ENCODE measurements around the gene AXIN1. TPM values are rescaled to one million over a fixed set of nuclear protein-coding genes. Genes with fewer than 3 reads are reported as not detected.
"Not testable (repeated sequence)": the region's sequence is repeated elsewhere in the genome, so short reads cannot be mapped to it uniquely, and the experiment has no call there.

AXIN1 gene
- total and polyA plus RNA-seq, 9 donors = 3.7 to 27.2 (median 23.0) TPM

DNA sequence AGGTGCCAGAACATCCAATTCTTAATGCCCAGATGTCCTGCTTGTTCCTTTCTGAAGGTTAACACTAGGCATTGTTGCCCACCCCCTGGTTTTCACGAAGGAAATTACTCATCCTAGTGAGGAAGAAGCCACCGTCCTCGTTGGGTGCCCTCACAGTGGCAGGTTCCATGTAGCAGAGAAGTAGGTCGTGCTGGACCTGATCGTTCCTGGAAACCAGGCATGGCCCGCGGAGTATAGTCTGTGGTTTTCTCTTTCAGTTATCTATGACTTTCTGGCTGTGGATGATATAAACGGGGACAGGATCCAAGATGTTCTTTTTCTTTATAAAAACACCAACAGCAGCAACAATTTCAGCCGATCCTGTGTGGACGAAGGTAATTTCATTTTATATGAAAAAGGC, 93.3 kb downstream of the AXIN1 start:
- TF ChIP-seq, protein P1, sequence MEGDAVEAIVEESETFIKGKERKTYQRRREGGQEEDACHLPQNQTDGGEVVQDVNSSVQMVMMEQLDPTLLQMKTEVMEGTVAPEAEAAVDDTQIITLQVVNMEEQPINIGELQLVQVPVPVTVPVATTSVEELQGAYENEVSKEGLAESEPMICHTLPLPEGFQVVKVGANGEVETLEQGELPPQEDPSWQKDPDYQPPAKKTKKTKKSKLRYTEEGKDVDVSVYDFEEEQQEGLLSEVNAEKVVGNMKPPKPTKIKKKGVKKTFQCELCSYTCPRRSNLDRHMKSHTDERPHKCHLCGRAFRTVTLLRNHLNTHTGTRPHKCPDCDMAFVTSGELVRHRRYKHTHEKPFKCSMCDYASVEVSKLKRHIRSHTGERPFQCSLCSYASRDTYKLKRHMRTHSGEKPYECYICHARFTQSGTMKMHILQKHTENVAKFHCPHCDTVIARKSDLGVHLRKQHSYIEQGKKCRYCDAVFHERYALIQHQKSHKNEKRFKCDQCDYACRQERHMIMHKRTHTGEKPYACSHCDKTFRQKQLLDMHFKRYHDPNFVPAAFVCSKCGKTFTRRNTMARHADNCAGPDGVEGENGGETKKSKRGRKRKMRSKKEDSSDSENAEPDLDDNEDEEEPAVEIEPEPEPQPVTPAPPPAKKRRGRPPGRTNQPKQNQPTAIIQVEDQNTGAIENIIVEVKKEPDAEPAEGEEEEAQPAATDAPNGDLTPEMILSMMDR (IDR thresholded peaks at IDR 0.05) = no peak
- TF ChIP-seq POLR2A (IDR thresholded peaks at IDR 0.05) (no peak), EP300 (IDR thresholded peaks at IDR 0.05) (no peak)
- Histone ChIP-seq H3K27me3 (no peaks in the 10 kb centered on the region), H3K36me3 (no peaks in the 10 kb centered on the region)

DNA sequence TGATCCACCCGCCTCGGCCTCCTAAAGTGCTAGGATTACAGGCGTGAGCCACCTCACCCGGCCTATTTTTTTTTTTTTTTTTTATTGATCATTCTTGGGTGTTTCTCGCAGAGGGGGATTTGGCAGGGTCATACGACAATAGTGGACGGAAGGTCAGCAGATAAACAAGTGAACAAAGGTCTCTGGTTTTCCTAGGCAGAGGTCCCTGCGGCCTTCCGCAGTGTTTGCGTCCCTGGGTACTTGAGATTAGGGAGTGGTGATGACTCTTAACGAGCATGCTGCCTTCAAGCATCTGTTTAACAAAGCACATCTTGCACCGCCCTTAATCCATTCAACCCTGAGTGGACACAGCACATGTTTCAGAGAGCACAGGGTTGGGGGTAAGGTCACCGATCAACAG, 94.4 kb downstream of the AXIN1 start:
- H3K36me3 ChIP-seq; intact Hi-C loops (cut with DNase I); H3K4me3 ChIP-seq; H3K4me1 ChIP-seq (ENCODE audit: insufficient read depth); H3K27ac ChIP-seq; H3K27me3 ChIP-seq; H3K9me3 ChIP-seq; DNase-seq: not testable (repeated sequence)
- WGBS, 3 donors = 93 to 94% (median 94%) methylated on average over 10 to 13 of the region's 13 CpGs

More for the DNA sequence above, 93.3 kb downstream of the AXIN1 start:
- WGBS, 3 donors = 30 to 59% (median 42%) methylated on average over 10 of the region's 10 CpGs
- Histone ChIP-seq H3K4me1 (ENCODE audit: insufficient read depth) (no peaks in the 10 kb centered on the region), H3K27ac (no peak overlapping the region), H3K9me3 (no peaks in the 10 kb centered on the region), H3K4me3 (no peak overlapping the region)
- intact Hi-C loops (cut with DNase I) = no loop called here
- DNase-seq = no peak

DNA sequence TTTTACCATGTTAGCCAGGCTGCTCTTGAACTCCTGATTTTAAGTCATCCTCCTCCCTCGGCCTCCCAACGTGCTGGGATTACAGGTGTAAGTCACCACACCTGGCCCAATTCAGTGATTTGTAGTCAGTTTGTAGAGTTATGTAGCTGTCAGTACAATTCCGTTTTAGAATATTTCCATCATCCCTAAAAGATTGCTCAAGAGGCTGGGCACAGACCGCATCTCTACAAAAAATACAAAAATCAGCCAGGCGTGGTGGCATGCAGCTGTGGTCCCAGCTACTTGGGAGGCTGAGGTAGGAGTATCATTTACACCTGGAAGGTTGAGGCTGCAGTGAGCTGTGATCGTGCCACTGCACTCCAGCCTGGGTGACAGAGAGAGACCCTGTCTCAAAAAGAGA, 97.3 kb downstream of the AXIN1 start:
- 96 to 98% (median 98%) methylated on average over 6 of the region's 6 CpGs for WGBS, 3 donors

DNA sequence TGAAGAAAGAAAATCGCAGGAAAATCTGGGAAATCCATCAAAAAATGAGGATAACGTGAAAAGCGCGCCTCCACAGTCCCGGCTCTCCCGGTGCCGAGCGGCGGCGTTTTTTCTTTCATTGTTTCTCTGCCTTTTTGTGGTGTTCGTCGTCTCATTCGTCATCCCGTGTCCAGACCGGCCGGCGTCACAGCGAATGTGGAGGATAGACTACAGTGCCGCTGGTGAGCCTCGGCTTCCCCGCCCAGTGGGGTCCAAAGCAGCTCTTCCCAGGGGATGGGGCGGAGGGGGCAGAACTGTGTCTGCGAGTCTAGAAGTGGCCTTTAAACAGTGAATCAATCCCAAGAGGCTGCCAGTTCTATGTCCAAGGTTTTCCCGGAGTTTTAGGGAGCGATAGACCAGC, 98.1 kb downstream of the AXIN1 start:
- DNase-seq = no peak
- Histone ChIP-seq H3K4me3 (no peak overlapping the region), H3K4me1 (ENCODE audit: insufficient read depth) (no peaks in the 10 kb centered on the region), H3K27ac (no peak overlapping the region), H3K27me3 (no peaks in the 10 kb centered on the region), H3K36me3 (no peaks in the 10 kb centered on the region), H3K9me3 (no peaks in the 10 kb centered on the region)
- intact Hi-C loops (cut with DNase I) = no loop called here
- WGBS, 3 donors = 95 to 97% (median 95%) methylated on average over 25 of the region's 25 CpGs
- TF ChIP-seq POLR2A (IDR thresholded peaks at IDR 0.05) (no peak), EP300 (IDR thresholded peaks at IDR 0.05) (no peak)
- TF ChIP-seq, protein P1 (IDR thresholded peaks at IDR 0.05) = no peak

More for the DNA sequence above, 97.3 kb downstream of the AXIN1 start:
- Histone ChIP-seq H3K4me1 (ENCODE audit: insufficient read depth) (no peaks in the 10 kb centered on the region), H3K27ac (no peak overlapping the region), H3K4me3 (no peak overlapping the region), H3K36me3 (no peaks in the 10 kb centered on the region), H3K27me3 (no peaks in the 10 kb centered on the region), H3K9me3 (no peaks in the 10 kb centered on the region)
- no peak for DNase-seq
- intact Hi-C loops (cut with DNase I) = no loop called here
- no peak for TF ChIP-seq POLR2A (IDR thresholded peaks at IDR 0.05)

DNA sequence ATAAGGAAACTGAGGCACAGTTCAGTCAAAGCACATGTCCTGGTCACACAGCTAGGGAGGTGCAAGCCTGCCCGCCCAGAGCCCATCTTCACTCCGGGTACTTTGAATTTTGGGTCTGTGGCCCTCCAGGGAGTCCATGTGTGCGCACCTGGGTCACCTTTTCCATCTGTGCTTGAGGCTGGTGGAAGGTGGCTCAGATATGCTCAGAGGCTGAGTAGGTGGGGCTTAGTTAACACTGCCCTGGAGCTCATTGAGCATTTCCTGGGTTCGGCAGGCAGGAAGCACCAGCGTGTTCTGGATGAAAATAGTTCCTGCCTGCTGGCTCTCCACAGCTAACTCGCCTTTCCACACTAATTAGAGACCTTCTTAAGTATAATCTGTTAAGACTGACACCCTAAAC, 98.7 kb downstream of the AXIN1 start:
- WGBS, 3 donors = 93 to 95% (median 94%) methylated on average over 6 of the region's 6 CpGs
- no peaks in the 10 kb centered on the region for H3K9me3 ChIP-seq

More for the DNA sequence above, 98.7 kb downstream of the AXIN1 start:
- no peaks in the 10 kb centered on the region for H3K4me1 ChIP-seq (ENCODE audit: insufficient read depth)
- TF ChIP-seq EP300 (IDR thresholded peaks at IDR 0.05) (no peak), POLR2A (IDR thresholded peaks at IDR 0.05) (no peak)
- TF ChIP-seq, protein P1 (IDR thresholded peaks at IDR 0.05) = no peak
- H3K27ac ChIP-seq = no peak overlapping the region
- H3K4me3 ChIP-seq = no peak overlapping the region
- H3K36me3 ChIP-seq = no peaks in the 10 kb centered on the region
- no peak for DNase-seq
- intact Hi-C loops (cut with DNase I) = no loop called here
- no peaks in the 10 kb centered on the region for H3K27me3 ChIP-seq
